GM21515 (cell line): ENCODE measurements around the gene NPM3.

ENCODE experiments used
- ATAC-seq: cut with Tn5 transposase; IDR thresholded peaks from one replicate; pipeline ENCODE4 v1.9.1; 2021; ENCODE audit not compliant: unreplicated experiment

Gene NPM3

GRCh38 chr10:101775273-101776160, 7.7 kb downstream of the NPM3 start, which contains the start of gene FGF8:
TSS of gene FGF8 (minus strand) at chr10:101776114. CDS start at chr10:101775900, 214 bp downstream.
- no peak for ATAC-seq

GRCh38 chr10:101774589-101775272, 8.5 kb downstream of the NPM3 start:
- ATAC-seq, result no peak

GRCh38 chr10:101773923-101774588, 9.2 kb downstream of the NPM3 start:
- ATAC-seq, result no peak

GRCh38 chr10:101772895-101773761, 10.1 kb downstream of the NPM3 start:
- no peak for ATAC-seq

- no peak for ATAC-seq
These were observed 11.0 kb downstream of the NPM3 start for GRCh38 chr10:101772017-101772894.

GRCh38 chr10:101771380-101771779, 11.9 kb downstream of the NPM3 start:
- ATAC-seq, result no peak

GRCh38 chr10:101770331-101771215, 12.7 kb downstream of the NPM3 start:
- ATAC-seq, result no peak

GRCh38 chr10:101769541-101770180, 13.6 kb downstream of the NPM3 start:
- no peak for ATAC-seq

- ATAC-seq, result no peak
These were observed 14.5 kb downstream of the NPM3 start for GRCh38 chr10:101768791-101769170.

GRCh38 chr10:101767966-101768790, 15.1 kb downstream of the NPM3 start:
- no peak for ATAC-seq

- no peak for ATAC-seq
These were observed 15.7 kb downstream of the NPM3 start for GRCh38 chr10:101767600-101767945.

GRCh38 chr10:101766753-101767599, 16.3 kb downstream of the NPM3 start:
- ATAC-seq, result no peak

- ATAC-seq, result no peak
These were observed 16.9 kb downstream of the NPM3 start for GRCh38 chr10:101766306-101766705.

- ATAC-seq, result no peak
These were observed 20.0 kb downstream of the NPM3 start for GRCh38 chr10:101763141-101763846.

- ATAC-seq, result no peak
These were observed 20.5 kb downstream of the NPM3 start for GRCh38 chr10:101762736-101763135.

- ATAC-seq, result no peak
These were observed 22.0 kb downstream of the NPM3 start for GRCh38 chr10:101761226-101761625.
